Measurements from ENCODE around the gene HSPA12B. TPM values are rescaled to one million over a fixed set of nuclear protein-coding genes. Genes with fewer than 3 reads are reported as not detected.

The HSPA12B gene
- total RNA-seq, 2 experiments from 2014 or later = not detected

DNA sequence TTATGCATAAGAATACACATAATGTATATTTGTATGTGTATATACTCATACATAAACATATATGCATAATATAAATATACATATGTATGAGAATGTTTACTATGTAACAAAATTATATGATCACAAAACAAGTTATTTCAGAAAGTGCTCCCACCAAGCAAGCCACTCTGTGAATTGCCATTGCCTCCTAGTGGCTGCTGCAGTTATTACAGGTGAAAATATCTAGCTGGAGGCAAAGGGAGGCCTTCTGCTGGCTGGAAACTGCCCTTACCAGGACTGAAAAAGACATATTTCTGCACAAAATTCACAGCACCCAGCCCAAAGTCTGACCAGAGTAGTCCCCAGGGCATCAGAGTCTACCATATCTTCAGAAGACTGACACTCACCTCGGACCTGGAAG, 36.3 kb upstream of the HSPA12B start:
- POLR2A ChIA-PET = no interaction called here
- no peaks in the 10 kb centered on the region for H3K27me3 Mint-ChIP-seq
- peak; percentile 11 for DNase-seq
- no peak overlapping the region for H3K27ac Mint-ChIP-seq
- no peaks in the 10 kb centered on the region for H3K36me3 Mint-ChIP-seq (ENCODE audit: low read depth)
- H3K9me3 Mint-ChIP-seq = peaks cover 2% of the 10 kb centered on the region
- no peak overlapping the region for H3K4me3 Mint-ChIP-seq
- no peaks in the 10 kb centered on the region for H3K4me1 Mint-ChIP-seq
- CTCF ChIA-PET = interaction anchor here (0.5 to 1.4 kb wide), 2 partner anchors 15 to 175 kb away, joined by 3 read pairs; no protein-coding TSS in a partner anchor

DNA sequence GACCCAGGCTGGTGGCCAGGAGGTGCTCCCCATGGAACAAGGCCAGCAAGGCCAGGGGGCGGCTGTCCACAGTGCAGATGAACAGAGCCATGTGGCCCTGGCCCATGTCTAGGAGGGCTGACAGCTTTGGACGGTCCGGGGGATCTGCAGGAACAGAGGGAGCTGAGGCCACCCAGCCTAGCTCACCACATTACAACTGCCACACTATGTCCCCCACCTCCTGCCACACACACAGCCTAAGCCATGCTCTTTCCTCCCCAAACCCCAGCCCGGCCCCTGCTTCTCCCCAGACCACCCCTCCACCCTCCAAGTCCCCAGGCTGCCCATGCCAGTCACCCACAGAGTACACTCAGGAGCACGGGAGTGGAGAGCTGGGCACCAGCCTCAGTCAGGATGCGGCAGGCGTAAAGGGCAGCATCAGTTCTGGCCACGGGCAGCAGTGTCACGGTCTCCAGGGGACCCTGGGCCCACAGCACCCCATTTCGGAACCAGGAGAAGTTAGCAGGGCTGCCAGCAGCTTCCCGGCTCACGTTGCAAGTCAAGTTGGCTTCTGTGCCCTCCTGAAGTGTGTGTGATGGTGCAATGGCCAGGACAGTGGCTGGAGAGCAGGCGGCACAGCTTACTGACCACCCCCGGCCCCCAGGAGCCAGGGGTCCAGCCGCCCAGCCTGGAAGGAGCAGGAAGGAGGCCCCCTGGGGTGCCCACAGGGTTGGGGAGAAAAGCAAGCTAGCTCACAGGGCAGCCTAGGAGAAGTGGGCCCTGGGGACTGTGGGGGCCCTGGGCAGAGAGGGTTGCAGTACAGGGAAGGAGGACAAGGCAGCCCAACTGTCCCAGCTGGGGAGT, 35.5 kb upstream of the HSPA12B start:
- H3K4me1 Mint-ChIP-seq = no peaks in the 10 kb centered on the region
- H3K9me3 Mint-ChIP-seq = peaks cover 2% of the 10 kb centered on the region
- H3K4me3 Mint-ChIP-seq = no peak overlapping the region
- H3K27me3 Mint-ChIP-seq = no peaks in the 10 kb centered on the region
- no peak overlapping the region for H3K27ac Mint-ChIP-seq
- CTCF ChIA-PET = interaction anchor here (1.3 to 1.7 kb wide), 2 partner anchors 7 to 14 kb away, joined by 3 to 12 read pairs; no protein-coding TSS in a partner anchor
- no peak for DNase-seq
- H3K36me3 Mint-ChIP-seq (ENCODE audit: low read depth) = no peaks in the 10 kb centered on the region
- POLR2A ChIA-PET = no interaction called here

DNA sequence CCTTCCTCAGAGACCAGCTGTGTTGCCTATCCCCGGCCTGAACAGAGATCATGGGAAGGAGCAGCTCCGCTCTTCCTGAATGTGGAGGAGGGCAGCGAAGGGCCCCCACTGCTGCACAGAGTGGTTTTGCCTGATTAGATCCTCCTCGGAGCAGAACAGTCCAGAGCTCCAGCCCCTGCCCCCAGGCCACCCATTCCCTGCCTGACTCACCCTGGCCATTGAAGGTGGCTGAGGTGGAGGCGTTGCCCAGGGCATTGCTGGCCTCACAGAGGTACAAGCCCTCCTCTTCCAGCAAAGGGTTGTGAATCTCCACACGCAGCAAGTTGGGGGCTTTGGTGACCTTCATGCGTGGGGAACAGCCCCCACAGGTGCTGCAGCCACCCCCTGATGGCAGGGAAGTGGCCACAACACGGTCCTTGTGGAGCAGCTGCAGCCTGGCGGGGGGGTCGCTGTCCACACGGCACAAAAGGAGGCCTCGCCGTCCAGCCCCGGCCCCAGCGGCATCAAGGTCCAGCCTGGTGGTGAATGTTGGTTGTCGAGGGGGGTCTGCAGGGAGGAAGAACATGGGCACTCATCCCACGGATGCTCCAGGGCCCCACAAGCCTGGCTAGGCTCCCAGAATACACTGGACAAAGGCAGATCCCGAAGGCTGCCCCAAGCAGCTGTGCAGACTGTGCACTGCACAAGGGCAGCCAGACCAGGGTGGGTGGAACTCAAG, 34.7 kb upstream of the HSPA12B start:
- H3K4me3 Mint-ChIP-seq = no peak overlapping the region
- DNase-seq = no peak
- peaks cover 2% of the 10 kb centered on the region for H3K9me3 Mint-ChIP-seq
- no peaks in the 10 kb centered on the region for H3K27me3 Mint-ChIP-seq
- ChIA-PET POLR2A (no interaction called here), CTCF (interaction anchor here (1.3 to 1.7 kb wide), 2 partner anchors 8 to 13 kb away, joined by 3 to 12 read pairs; no protein-coding TSS in a partner anchor)
- H3K4me1 Mint-ChIP-seq = no peaks in the 10 kb centered on the region
- no peaks in the 10 kb centered on the region for H3K36me3 Mint-ChIP-seq (ENCODE audit: low read depth)
- no peak overlapping the region for H3K27ac Mint-ChIP-seq

DNA sequence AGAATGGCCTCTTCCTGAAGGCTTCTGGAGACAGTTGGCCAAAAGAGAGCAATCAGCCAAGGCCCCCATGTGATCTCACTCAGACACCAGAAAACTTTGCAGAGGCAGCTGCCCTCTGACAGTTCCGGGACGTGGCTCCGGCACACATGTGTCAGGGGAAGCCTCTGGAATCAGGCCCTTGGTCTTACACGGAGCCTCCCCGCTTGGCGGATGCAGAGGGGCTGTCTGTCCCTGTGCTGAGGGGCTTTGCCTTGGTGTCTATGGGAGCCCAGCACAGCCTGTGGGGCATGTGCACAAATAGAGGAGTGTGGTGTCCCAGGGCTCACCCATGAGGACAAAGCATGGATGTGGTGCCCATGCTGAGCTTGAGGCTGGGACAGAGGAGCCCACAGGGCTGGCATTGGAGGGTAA, 33.9 kb upstream of the HSPA12B start:
- Mint-ChIP-seq H3K4me1 (no peaks in the 10 kb centered on the region), H3K9me3 (peaks cover 2% of the 10 kb centered on the region), H3K36me3 (ENCODE audit: low read depth) (no peaks in the 10 kb centered on the region), H3K4me3 (no peak overlapping the region), H3K27ac (no peak overlapping the region), H3K27me3 (no peaks in the 10 kb centered on the region)
- POLR2A ChIA-PET = no interaction called here
- no peak for DNase-seq
- CTCF ChIA-PET = interaction anchor here (1.1 to 2.8 kb wide), 3 partner anchors 9 to 23 kb away, joined by 3 to 10 read pairs (median 3); no protein-coding TSS in a partner anchor

DNA sequence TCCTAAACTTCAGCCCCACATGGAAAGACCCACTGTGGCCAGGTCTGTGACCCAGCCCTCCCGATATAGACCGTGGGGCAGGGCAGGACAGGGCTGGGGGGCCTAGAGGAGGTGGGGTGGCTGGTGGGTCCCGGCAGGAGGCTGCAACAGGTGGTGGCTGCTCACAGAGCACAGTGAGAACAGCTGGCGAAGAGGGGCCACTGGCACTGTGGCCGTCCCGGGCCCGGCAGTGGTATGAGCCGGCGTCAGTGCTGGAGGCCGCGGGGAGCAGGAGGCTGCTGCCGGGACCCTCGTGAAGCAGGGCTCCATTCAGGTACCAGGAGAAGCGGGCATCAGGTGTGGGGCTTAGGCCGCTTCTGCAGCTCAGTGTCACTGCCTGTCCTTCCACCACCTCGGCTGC, 33.4 kb upstream of the HSPA12B start:
- Mint-ChIP-seq H3K9me3 (peaks cover 2% of the 10 kb centered on the region), H3K27me3 (no peaks in the 10 kb centered on the region), H3K4me3 (no peak overlapping the region), H3K27ac (no peak overlapping the region), H3K36me3 (ENCODE audit: low read depth) (no peaks in the 10 kb centered on the region), H3K4me1 (no peaks in the 10 kb centered on the region)
- ChIA-PET CTCF (interaction anchor here (0.6 to 2.8 kb wide), 4 partner anchors 11 to 396 kb away, joined by 3 to 10 read pairs (median 3); no protein-coding TSS in a partner anchor), POLR2A (no interaction called here)
- DNase-seq = no peak

DNA sequence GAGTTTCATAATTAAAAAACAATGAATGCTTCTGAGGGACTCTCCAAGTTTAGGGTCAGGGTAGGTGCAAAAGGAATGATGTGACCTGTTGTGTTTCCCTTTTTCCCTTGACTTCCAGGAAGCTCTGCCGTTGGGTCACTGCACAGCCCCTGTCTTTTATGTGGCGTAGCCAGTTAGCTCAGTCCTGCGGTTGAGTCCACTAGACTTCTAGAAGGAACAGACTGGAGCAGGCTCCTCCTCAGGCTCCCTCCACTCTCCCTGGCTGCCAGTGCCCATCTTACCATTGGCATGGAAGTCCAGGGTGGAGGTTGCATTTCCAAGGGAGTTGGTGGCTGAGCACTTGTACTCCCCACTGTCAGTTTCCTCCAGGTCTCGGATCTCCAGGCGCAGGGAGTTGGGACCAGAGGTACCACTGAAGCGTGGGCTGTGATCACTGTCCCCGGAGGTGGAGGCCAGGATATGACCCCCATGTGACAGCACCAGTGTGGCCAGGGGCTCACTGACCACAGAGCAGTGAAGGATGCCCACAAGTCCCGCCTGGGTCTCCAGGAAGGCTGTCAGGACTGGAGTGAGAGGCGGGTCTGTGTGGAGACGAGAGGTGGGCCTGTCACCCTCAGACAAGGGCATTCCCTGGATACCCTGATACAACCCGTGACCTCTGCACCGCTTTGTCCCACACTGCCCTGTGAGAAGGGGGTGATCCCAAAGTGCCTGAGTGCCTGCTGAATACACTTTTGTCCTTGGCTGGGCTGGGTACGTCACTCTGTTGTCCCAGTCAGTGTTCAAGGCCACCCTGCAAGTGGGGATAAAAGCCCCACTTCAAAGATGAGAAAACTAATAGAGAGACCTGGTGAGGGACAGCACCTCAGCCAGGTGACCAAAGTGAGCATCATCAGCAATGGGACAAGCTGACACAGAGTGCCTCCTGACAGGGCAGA, 31.2 kb upstream of the HSPA12B start:
- H3K9me3 Mint-ChIP-seq = peaks cover under 1% of the 10 kb centered on the region
- H3K4me1 Mint-ChIP-seq = no peaks in the 10 kb centered on the region
- no peak overlapping the region for H3K27ac Mint-ChIP-seq
- no peaks in the 10 kb centered on the region for H3K27me3 Mint-ChIP-seq
- no peak overlapping the region for H3K4me3 Mint-ChIP-seq
- H3K36me3 Mint-ChIP-seq (ENCODE audit: low read depth) = no peaks in the 10 kb centered on the region
- POLR2A ChIA-PET = no interaction called here
- no peak for DNase-seq
- CTCF ChIA-PET = interaction anchor here (0.6 to 2.8 kb wide), 3 partner anchors 9 to 718 kb away, joined by 3 to 10 read pairs (median 3); no protein-coding TSS in a partner anchor

DNA sequence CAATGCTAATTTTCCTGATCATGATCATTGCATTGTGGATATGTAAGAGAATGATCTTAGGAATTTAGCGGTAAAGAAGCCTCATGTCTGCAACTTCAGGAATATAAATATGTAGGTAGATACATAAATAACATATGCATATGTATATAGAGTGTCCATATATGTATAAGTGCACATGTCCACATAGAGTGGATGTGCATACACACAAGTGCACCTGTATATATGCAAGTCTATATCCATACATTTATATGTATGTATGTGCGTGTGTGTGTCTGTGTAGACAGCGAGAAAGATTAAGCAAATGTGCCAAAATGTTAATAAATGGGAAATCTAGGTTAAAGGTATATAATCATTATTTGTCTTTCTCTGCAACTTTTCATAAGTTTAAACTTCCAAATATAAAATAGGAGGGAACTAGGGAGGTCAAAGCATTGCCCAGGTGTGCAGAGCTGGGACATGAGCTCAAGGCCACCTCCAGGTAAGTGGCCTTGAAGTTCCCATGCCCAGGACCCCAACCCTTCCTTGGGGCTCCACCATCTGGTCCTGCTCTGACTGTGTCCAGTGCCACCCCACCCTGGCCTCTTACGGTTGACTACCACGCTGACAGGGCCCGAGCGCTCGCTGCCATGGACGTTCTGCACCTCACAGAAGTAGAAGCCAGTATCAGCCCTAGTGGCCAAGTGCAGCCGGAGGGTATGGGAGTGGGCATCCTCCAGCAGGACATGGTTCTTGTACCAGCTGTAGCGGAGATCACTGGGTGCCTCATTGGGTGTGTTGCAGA, 29.7 kb upstream of the HSPA12B start:
- H3K27ac Mint-ChIP-seq = no peak overlapping the region
- no peaks in the 10 kb centered on the region for H3K9me3 Mint-ChIP-seq
- H3K4me3 Mint-ChIP-seq = no peak overlapping the region
- DNase-seq = no peak
- H3K36me3 Mint-ChIP-seq (ENCODE audit: low read depth) = no peaks in the 10 kb centered on the region
- CTCF ChIA-PET = no interaction called here
- H3K4me1 Mint-ChIP-seq = no peaks in the 10 kb centered on the region
- POLR2A ChIA-PET = no interaction called here
- no peaks in the 10 kb centered on the region for H3K27me3 Mint-ChIP-seq

DNA sequence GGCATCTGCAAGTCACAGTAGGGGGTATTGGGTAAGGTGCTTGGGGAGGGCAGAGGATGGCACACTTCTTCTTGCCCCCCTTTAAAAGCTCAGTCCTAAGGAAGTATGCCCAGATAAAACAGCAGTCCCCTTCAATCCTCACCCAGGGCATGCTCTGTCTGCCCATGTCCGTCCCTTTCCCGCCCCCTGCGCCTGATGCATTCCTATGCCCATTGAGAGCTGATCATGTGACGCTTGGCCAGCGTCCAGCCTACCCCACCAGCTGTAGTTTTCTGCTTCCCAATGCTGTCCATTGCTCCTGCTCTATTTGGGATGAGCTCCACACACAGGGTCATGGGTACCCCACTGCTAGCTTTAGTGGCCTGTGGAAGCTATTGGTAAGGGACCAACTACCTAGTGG, 28.4 kb upstream of the HSPA12B start:
- ChIA-PET CTCF (interaction anchor here (1.0 to 1.2 kb wide), 2 partner anchors 26 to 28 kb away, joined by 3 to 4 read pairs; no protein-coding TSS in a partner anchor), POLR2A (no interaction called here)
- Mint-ChIP-seq H3K36me3 (ENCODE audit: low read depth) (no peaks in the 10 kb centered on the region), H3K27ac (no peak overlapping the region), H3K4me1 (no peaks in the 10 kb centered on the region), H3K27me3 (no peaks in the 10 kb centered on the region), H3K9me3 (no peaks in the 10 kb centered on the region), H3K4me3 (no peak overlapping the region)
- DNase-seq = no peak

DNA sequence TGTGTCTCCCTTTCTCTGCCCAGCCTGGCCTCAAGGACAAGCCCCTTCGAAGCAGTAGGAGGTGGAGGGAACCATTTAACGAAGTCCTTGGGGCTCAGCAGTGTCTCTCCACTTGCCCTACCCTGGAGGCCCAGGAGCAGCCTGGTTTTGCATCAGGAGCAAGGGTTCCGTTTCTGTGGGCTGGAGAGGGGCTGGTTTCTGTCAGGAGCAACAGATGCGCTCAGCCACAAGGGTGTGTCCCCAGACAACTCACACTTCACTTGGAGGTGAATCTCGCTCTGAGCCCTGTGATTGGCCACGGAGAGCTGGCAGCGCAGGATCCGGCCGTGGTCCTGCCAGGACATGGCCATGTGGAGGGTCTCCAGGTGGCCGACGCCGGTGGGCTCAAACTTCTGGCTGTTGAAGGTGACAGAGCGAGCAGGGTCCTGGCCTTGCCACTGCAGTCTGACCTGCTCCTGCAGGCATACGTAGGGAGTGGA, 27.0 kb upstream of the HSPA12B start:
- POLR2A ChIA-PET = no interaction called here

DNA sequence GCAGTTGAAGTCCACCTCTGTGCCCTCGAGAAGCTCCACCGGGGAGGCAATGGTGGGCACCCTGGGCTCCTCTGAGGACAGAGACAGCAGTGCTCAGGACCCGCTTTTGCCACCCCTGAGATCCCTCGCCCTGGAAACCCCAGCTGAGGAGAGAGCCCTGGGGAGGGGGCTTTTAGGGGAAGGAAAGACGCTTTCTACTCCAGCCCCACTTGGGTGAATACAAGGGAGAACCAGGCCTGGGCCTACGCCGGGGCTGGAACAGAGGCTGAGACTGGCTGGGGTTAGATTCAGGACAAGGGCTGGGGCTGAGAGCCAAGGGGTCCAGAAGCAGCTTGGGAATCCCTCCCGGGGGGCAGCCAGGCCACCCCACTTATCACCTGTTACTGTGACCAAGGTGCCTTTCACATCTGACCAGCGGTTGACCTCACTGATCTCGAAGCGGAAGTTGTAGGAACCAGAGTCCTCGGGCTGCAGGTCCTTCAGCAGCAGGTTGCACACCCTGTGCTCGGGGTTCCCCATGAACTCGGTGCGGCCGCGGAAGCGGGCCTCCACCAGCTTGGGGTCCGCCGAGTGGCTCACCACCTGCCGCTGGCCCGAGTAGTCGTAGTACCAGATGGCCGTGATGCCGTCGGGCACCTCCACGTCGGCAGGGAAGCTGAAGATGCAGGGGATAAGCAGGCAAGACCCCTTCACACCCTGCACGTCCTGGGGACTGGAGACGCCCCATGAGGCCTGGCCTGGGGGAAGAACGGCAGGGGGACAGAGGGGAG, 26.3 kb upstream of the HSPA12B start:
- H3K9me3 Mint-ChIP-seq = no peaks in the 10 kb centered on the region
- H3K4me1 Mint-ChIP-seq = no peaks in the 10 kb centered on the region
- DNase-seq = no peak
- CTCF ChIA-PET = interaction anchor here (2.0 kb wide), 1 partner anchor 29 kb away, joined by 10 read pairs; no protein-coding TSS in a partner anchor
- H3K27ac Mint-ChIP-seq = no peak overlapping the region
- H3K36me3 Mint-ChIP-seq (ENCODE audit: low read depth) = no peaks in the 10 kb centered on the region
- H3K4me3 Mint-ChIP-seq = no peak overlapping the region
- POLR2A ChIA-PET = no interaction called here
- H3K27me3 Mint-ChIP-seq = no peaks in the 10 kb centered on the region

More for the DNA sequence above, 27.0 kb upstream of the HSPA12B start:
- CTCF ChIA-PET = no interaction called here
- H3K27ac Mint-ChIP-seq = no peak overlapping the region
- H3K4me1 Mint-ChIP-seq = no peaks in the 10 kb centered on the region
- no peak overlapping the region for H3K4me3 Mint-ChIP-seq
- no peaks in the 10 kb centered on the region for H3K27me3 Mint-ChIP-seq
- no peak for DNase-seq
- H3K36me3 Mint-ChIP-seq (ENCODE audit: low read depth) = no peaks in the 10 kb centered on the region
- H3K9me3 Mint-ChIP-seq = no peaks in the 10 kb centered on the region

DNA sequence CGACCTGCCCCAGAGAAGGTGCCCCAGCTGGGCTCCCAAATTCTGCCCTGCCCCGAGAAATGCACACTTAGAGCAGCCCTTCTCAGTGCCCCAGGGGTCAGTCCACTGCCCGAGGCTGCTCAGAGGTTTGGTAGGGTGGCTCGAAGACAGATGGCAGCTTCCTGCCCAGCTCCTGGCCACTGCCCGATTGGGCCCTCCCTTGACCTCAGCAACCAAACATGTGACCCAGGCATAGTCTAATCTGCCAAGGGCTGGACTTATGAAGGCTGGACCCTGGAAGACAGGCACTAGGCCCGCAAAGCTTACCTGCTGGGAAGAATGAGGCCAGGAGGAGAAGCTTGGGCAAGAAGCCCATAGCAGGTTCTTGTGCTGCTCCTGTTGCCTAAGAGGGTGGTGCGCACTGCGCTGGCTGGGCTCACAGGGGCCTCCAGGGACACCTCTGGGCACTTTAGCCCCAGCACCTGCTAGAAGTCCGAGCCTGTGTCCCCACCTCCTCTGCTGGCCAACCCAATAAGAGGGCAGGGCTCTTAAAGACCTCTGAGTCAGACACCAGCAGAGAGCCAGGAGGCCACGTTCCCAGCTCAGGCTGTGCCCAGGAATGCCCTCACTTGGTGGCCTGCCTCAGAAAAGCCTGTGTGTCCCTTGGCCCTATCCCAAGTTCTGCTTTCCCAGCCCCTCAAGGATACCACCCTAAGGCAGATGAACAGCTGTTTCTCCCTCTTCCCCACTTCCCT, 25.5 kb upstream of the HSPA12B start:
- CTCF ChIA-PET = interaction anchor here (1.5 to 2.0 kb wide), 2 partner anchors 27 to 30 kb away, joined by 3 to 10 read pairs; no protein-coding TSS in a partner anchor
- Mint-ChIP-seq H3K27ac (no peak overlapping the region), H3K36me3 (ENCODE audit: low read depth) (no peaks in the 10 kb centered on the region), H3K4me3 (no peak overlapping the region), H3K4me1 (no peaks in the 10 kb centered on the region), H3K9me3 (no peaks in the 10 kb centered on the region), H3K27me3 (no peaks in the 10 kb centered on the region)
- POLR2A ChIA-PET = no interaction called here
- no peak for DNase-seq
